ENCODE data around the gene HDAC4.

DNA sequence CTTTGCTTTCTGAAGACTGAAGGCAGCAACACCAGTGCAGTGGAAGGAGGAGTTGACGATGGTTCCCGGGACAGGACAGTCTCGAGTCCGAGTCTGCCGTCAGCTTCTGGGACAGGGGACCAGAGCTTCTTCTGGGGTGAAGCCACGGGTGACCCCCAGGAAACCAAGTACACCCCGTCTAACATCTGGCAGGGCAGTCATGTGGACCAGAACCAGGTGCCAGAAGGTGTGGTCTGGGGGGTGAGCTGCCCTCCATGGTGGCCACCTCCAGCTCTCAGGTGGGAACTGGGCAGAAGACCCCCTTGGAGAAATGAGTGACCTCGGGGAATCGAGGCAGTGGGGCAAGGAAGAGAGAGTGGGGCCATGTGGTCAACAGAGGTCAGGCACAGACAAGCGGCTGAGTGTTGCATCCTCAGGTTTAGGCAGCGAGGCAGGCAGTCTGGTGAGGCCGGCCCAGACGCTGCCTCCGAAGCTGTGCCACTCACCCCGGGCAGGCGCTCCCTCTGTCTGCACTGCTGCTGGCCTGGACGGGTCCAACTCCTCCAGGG lies 204.3 kb downstream of the HDAC4 start:
- TF ChIP-seq, protein P1, sequence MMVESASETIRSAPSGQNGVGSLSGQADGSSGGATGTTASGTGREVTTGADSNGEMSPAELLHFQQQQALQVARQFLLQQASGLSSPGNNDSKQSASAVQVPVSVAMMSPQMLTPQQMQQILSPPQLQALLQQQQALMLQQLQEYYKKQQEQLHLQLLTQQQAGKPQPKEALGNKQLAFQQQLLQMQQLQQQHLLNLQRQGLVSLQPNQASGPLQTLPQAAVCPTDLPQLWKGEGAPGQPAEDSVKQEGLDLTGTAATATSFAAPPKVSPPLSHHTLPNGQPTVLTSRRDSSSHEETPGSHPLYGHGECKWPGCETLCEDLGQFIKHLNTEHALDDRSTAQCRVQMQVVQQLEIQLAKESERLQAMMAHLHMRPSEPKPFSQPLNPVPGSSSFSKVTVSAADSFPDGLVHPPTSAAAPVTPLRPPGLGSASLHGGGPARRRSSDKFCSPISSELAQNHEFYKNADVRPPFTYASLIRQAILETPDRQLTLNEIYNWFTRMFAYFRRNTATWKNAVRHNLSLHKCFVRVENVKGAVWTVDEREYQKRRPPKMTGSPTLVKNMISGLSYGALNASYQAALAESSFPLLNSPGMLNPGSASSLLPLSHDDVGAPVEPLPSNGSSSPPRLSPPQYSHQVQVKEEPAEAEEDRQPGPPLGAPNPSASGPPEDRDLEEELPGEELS (CRISPR knock-in tag; IDR thresholded peaks at IDR 0.05; ENCODE audit: borderline replicate concordance), result no peak
- TF ChIP-seq, protein P2, sequence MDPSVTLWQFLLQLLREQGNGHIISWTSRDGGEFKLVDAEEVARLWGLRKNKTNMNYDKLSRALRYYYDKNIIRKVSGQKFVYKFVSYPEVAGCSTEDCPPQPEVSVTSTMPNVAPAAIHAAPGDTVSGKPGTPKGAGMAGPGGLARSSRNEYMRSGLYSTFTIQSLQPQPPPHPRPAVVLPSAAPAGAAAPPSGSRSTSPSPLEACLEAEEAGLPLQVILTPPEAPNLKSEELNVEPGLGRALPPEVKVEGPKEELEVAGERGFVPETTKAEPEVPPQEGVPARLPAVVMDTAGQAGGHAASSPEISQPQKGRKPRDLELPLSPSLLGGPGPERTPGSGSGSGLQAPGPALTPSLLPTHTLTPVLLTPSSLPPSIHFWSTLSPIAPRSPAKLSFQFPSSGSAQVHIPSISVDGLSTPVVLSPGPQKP (CRISPR knock-in tag; IDR thresholded peaks at IDR 0.05), result no peak
- TF ChIP-seq POLR2A (conservative IDR thresholded peaks at IDR 0.05) (no peak), SMC3 (conservative IDR thresholded peaks at IDR 0.05; ENCODE audit: insufficient read depth, low read depth, low read length) (no peak), ZSCAN29 (IDR thresholded peaks at IDR 0.05) (no peak), ARID2 (IDR thresholded peaks at IDR 0.05) (no peak), ZNF263 (CRISPR knock-in tag; IDR thresholded peaks at IDR 0.05; ENCODE audit: borderline replicate concordance) (no peak), PYGO2 (tag; IDR thresholded peaks at IDR 0.05) (no peak)
- TF ChIP-seq, protein P3, sequence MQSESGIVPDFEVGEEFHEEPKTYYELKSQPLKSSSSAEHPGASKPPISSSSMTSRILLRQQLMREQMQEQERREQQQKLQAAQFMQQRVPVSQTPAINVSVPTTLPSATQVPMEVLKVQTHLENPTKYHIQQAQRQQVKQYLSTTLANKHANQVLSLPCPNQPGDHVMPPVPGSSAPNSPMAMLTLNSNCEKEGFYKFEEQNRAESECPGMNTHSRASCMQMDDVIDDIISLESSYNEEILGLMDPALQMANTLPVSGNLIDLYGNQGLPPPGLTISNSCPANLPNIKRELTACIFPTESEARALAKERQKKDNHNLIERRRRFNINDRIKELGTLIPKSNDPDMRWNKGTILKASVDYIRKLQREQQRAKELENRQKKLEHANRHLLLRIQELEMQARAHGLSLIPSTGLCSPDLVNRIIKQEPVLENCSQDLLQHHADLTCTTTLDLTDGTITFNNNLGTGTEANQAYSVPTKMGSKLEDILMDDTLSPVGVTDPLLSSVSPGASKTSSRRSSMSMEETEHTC (IDR thresholded peaks at IDR 0.05), result no peak
- TF ChIP-seq, protein P4, sequence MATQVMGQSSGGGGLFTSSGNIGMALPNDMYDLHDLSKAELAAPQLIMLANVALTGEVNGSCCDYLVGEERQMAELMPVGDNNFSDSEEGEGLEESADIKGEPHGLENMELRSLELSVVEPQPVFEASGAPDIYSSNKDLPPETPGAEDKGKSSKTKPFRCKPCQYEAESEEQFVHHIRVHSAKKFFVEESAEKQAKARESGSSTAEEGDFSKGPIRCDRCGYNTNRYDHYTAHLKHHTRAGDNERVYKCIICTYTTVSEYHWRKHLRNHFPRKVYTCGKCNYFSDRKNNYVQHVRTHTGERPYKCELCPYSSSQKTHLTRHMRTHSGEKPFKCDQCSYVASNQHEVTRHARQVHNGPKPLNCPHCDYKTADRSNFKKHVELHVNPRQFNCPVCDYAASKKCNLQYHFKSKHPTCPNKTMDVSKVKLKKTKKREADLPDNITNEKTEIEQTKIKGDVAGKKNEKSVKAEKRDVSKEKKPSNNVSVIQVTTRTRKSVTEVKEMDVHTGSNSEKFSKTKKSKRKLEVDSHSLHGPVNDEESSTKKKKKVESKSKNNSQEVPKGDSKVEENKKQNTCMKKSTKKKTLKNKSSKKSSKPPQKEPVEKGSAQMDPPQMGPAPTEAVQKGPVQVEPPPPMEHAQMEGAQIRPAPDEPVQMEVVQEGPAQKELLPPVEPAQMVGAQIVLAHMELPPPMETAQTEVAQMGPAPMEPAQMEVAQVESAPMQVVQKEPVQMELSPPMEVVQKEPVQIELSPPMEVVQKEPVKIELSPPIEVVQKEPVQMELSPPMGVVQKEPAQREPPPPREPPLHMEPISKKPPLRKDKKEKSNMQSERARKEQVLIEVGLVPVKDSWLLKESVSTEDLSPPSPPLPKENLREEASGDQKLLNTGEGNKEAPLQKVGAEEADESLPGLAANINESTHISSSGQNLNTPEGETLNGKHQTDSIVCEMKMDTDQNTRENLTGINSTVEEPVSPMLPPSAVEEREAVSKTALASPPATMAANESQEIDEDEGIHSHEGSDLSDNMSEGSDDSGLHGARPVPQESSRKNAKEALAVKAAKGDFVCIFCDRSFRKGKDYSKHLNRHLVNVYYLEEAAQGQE (IDR thresholded peaks at IDR 0.05; ENCODE audit: borderline replicate concordance), result no peak
- TF ChIP-seq, protein P4 (CRISPR knock-in tag; IDR thresholded peaks at IDR 0.05; ENCODE audit: low read depth), result no peak
- TF ChIP-seq, protein P5, sequence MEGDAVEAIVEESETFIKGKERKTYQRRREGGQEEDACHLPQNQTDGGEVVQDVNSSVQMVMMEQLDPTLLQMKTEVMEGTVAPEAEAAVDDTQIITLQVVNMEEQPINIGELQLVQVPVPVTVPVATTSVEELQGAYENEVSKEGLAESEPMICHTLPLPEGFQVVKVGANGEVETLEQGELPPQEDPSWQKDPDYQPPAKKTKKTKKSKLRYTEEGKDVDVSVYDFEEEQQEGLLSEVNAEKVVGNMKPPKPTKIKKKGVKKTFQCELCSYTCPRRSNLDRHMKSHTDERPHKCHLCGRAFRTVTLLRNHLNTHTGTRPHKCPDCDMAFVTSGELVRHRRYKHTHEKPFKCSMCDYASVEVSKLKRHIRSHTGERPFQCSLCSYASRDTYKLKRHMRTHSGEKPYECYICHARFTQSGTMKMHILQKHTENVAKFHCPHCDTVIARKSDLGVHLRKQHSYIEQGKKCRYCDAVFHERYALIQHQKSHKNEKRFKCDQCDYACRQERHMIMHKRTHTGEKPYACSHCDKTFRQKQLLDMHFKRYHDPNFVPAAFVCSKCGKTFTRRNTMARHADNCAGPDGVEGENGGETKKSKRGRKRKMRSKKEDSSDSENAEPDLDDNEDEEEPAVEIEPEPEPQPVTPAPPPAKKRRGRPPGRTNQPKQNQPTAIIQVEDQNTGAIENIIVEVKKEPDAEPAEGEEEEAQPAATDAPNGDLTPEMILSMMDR (IDR thresholded peaks at IDR 0.05 in 2 of 3, conservative IDR thresholded peaks at IDR 0.05 in 1 of 3; ENCODE audit: insufficient read depth in 2 of 3, low read depth in 1 of 3, low read length in 3 of 3), result no peak
- TF ChIP-seq, protein P6, sequence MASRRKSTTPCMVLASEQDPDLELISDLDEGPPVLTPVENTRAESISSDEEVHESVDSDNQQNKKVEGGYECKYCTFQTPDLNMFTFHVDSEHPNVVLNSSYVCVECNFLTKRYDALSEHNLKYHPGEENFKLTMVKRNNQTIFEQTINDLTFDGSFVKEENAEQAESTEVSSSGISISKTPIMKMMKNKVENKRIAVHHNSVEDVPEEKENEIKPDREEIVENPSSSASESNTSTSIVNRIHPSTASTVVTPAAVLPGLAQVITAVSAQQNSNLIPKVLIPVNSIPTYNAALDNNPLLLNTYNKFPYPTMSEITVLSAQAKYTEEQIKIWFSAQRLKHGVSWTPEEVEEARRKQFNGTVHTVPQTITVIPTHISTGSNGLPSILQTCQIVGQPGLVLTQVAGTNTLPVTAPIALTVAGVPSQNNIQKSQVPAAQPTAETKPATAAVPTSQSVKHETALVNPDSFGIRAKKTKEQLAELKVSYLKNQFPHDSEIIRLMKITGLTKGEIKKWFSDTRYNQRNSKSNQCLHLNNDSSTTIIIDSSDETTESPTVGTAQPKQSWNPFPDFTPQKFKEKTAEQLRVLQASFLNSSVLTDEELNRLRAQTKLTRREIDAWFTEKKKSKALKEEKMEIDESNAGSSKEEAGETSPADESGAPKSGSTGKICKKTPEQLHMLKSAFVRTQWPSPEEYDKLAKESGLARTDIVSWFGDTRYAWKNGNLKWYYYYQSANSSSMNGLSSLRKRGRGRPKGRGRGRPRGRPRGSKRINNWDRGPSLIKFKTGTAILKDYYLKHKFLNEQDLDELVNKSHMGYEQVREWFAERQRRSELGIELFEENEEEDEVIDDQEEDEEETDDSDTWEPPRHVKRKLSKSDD (conservative IDR thresholded peaks at IDR 0.05; ENCODE audit: low read length), result no peak
